Measurements from ENCODE around the gene RAP1GAP2. TPM values are rescaled to one million over a fixed set of nuclear protein-coding genes. Genes with fewer than 3 reads are reported as not detected.
A peak's percentile ranks its signal among the peaks of the same experiment; 100 is the strongest.

The RAP1GAP2 gene
- total and polyA plus RNA-seq, 8 donors: 11.8 to 92.4 (median 31.0) TPM

DNA sequence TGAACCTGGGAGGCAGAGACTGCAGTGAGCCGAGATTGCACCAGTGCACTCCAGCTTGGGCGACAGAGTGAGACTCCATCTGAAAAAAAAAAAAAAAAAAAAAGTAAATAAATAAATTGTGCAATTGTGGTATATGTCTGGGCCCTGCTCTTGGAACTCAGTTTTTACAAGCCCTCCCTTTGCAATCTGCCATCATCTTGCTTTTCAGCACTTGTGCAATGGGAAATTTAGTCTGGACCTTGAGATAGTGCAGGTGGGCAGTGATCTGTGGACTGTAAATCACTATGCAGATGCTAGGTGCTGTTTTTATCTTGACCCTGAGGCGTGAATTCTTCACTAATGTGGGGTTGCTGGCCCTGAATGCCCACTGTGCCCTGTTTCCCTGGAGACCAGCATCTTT is 6.5 kb upstream of the RAP1GAP2 start:
- no peak overlapping the region for H3K27ac ChIP-seq

DNA sequence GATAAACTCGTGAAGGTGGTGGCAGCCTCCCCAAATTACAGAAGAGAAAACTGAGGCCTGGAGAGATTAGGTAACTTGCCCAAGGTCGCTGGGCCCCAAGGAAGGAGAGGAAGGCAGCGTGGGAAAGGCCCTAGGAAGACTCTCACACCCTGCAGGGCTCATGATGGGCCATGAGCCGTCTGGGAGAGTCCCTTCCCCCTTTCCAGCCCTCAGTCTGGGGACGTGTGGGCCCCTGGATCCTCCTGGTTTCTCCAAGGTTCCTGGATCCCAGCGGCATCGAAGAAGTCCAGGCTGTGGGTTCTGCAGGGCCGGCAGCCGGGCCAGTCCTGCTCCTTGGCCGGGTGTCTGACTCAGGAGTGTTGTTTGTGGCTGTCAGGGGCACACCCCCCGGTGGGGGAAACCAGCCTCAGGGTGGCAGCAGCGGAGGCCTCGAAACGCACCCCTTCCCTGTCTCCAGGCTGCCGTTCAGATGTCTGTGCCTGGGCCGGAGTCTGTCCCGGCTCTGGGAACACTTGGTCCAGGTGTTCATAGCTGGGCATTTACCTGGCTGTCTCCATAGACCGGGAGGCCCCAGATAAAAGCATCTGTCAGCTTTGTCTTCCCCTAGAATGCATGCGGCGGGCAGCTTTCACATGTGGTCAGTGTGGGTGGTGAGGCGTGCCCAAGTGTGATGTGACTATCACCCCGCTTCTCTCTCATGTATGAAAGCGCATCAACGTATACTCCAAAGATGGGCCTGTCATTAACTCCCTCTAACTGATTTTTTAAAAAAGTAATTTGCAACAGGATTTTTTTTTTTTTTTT is 3.7 kb upstream of the RAP1GAP2 start:
- peak overlapping the region in 1 of 5 donors; percentile 39 for H3K27ac ChIP-seq
- DNase-seq: no peak
- no peak for TF ChIP-seq POLR2A (IDR thresholded peaks at IDR 0.05)
- TF ChIP-seq POLR2AphosphoS5 (IDR thresholded peaks at IDR 0.05): no peak
- no peak for TF ChIP-seq EP300 (IDR thresholded peaks at IDR 0.05)
- TF ChIP-seq, protein P1, sequence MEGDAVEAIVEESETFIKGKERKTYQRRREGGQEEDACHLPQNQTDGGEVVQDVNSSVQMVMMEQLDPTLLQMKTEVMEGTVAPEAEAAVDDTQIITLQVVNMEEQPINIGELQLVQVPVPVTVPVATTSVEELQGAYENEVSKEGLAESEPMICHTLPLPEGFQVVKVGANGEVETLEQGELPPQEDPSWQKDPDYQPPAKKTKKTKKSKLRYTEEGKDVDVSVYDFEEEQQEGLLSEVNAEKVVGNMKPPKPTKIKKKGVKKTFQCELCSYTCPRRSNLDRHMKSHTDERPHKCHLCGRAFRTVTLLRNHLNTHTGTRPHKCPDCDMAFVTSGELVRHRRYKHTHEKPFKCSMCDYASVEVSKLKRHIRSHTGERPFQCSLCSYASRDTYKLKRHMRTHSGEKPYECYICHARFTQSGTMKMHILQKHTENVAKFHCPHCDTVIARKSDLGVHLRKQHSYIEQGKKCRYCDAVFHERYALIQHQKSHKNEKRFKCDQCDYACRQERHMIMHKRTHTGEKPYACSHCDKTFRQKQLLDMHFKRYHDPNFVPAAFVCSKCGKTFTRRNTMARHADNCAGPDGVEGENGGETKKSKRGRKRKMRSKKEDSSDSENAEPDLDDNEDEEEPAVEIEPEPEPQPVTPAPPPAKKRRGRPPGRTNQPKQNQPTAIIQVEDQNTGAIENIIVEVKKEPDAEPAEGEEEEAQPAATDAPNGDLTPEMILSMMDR (IDR thresholded peaks at IDR 0.05): no peak
- H3K4me3 ChIP-seq: no peak overlapping the region
- WGBS, 5 donors: 65 to 71% (median 65%) methylated on average over 16 to 24 of the region's 24 CpGs
- no peaks in the 10 kb centered on the region for H3K36me3 ChIP-seq
- intact Hi-C loops (cut with DNase I; ENCODE audit: low total_unique reads): no loop called here
- H3K9me3 ChIP-seq: no peaks in the 10 kb centered on the region
- H3K27me3 ChIP-seq: peaks cover 0 to 48% (median 0%) of the 10 kb centered on the region in 3 donors
- H3K4me1 ChIP-seq: peaks cover 6 to 51% (median 21%) of the 10 kb centered on the region in 4 donors

More for the DNA sequence above, 6.5 kb upstream of the RAP1GAP2 start:
- 61 to 83% (median 71%) methylated on average over 3 of the region's 3 CpGs for WGBS, 5 donors
- no peak for DNase-seq
- Histone ChIP-seq H3K4me3 (no peak overlapping the region), H3K4me1 (peaks cover 0 to 35% (median 6%) of the 10 kb centered on the region in 4 donors), H3K36me3 (no peaks in the 10 kb centered on the region), H3K9me3 (no peaks in the 10 kb centered on the region), H3K27me3 (peaks cover 0 to 33% (median 0%) of the 10 kb centered on the region in 3 donors)
- TF ChIP-seq EP300 (IDR thresholded peaks at IDR 0.05) (no peak), POLR2A (IDR thresholded peaks at IDR 0.05) (no peak), POLR2AphosphoS5 (IDR thresholded peaks at IDR 0.05) (no peak)
- TF ChIP-seq, protein P1 (IDR thresholded peaks at IDR 0.05): no peak
- intact Hi-C loops (cut with DNase I; ENCODE audit: low total_unique reads): no loop called here

DNA sequence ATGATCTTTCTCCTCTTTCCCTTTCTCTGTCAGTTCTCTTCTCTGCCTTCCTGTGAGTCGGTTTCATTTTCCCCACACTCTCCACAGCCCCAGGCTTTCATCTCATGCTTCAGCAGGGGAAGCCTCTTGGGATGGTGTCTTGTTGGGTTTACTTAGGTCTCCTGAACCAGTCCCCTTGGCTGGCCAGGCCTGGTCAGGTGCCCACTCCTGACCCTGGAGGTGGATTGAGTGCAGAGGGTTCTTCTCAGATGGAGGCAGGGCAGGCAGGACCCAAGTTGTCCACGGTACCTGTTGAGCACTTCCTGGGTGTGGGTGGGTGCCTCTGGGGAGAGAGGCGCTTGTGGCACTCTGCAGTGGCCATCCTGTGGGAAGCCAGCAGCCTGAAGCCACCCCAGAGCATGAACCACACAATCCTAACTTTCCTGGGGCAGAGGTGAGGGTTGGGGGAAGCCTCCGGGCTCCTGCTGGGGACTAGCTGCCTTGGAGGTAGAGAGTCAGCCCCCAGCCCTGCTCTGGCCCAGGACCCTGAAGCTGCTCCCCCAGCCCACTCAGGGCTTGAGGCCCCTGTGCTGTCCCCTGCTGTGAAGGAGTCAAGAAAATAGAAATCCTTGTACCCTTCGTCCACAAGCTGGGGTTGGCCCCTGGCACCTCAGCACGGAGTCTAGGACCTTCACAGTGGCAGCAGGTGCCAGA is 2.0 kb upstream of the RAP1GAP2 start:
- WGBS, 5 donors: 65 to 86% (median 79%) methylated on average over 3 to 6 of the region's 6 CpGs

More for the DNA sequence above, 2.0 kb upstream of the RAP1GAP2 start:
- Histone ChIP-seq H3K4me3 (no peak overlapping the region), H3K27me3 (peaks cover 0 to 59% (median 0%) of the 10 kb centered on the region in 3 donors), H3K27ac (peak overlapping the region in 1 of 5 donors; percentile 50), H3K36me3 (no peaks in the 10 kb centered on the region), H3K9me3 (no peaks in the 10 kb centered on the region), H3K4me1 (peaks cover 6 to 67% (median 31%) of the 10 kb centered on the region in 4 donors)
- DNase-seq: no peak
- no peak for TF ChIP-seq EP300 (IDR thresholded peaks at IDR 0.05)
- no peak for TF ChIP-seq POLR2AphosphoS5 (IDR thresholded peaks at IDR 0.05)
- TF ChIP-seq, protein P1 (IDR thresholded peaks at IDR 0.05): no peak
- no peak for TF ChIP-seq POLR2A (IDR thresholded peaks at IDR 0.05)
- intact Hi-C loops (cut with DNase I; ENCODE audit: low total_unique reads): no loop called here
